H1 (cell line): ENCODE results near the gene MIOX. TPM values are rescaled to one million over a fixed set of nuclear protein-coding genes. Genes with fewer than 3 reads are reported as not detected.

Experiments used
- JUN ChIP-seq: IDR thresholded peaks from 2 replicates; pipeline ENCODE4 v1.6.1; 2011; ENCODE audit warnings: low read depth, mild to moderate bottlenecking, improper control_type of control experiment, low read length
- NANOG ChIP-seq: IDR thresholded peaks from 2 replicates; pipeline ENCODE4 v1.6.1; 2011; ENCODE audit warnings: low read length, low read depth, mild to moderate bottlenecking, inconsistent platforms; ENCODE audit not compliant: insufficient read depth, poor library complexity, severe bottlenecking
- polyA plus RNA-seq, 7 experiments: library from polyadenylated mRNA; depleted of rRNA in 3 of 7; stranded (reverse) in 5 of 7; unstranded in 2 of 7; fragments of >200 nt in 5 of 7; fragments of 200-250 nt in 2 of 7; gene quantifications; 1 replicate in 5 of 7; 2 replicates in 1 of 7; 4 replicates in 1 of 7; pipeline versions ENCODE4 v1.2.1 to v1.2.3, GENCODE V29; 2011 to 2013; ENCODE audit warnings: missing spikeins in 2 of 7, mixed read lengths in 2 of 7
- total RNA-seq: library from RNA; stranded (reverse); fragmentation: NEBNext Ultra II Directional; extraction: Animal tissue kit (Norgen Biotek cat#: 25700); gene quantifications from 2 replicates; pipeline ENCODE4 v1.2.1, GENCODE V29; 2021

Gene MIOX
- total and polyA plus RNA-seq, 2 of the 8 experiments (the other 6 are each of a cell fraction or from before 2014, with no cell fraction given), result 0.30 to 0.32 TPM

- no peak for TF ChIP-seq JUN
- TF ChIP-seq NANOG, result no peak
Measured at GRCh38 chr22:50475652-50476002, 11.0 kb upstream of the MIOX start (continued).
